Stromal cell of bone marrow (primary cell): ENCODE results near the gene HDAC10.

Experiments
- DNase-seq: peaks from one replicate; pipeline ENCODE4 v3.0.0-alpha.2; 2012; ENCODE audit warnings: low read depth

HDAC10 gene

DNA sequence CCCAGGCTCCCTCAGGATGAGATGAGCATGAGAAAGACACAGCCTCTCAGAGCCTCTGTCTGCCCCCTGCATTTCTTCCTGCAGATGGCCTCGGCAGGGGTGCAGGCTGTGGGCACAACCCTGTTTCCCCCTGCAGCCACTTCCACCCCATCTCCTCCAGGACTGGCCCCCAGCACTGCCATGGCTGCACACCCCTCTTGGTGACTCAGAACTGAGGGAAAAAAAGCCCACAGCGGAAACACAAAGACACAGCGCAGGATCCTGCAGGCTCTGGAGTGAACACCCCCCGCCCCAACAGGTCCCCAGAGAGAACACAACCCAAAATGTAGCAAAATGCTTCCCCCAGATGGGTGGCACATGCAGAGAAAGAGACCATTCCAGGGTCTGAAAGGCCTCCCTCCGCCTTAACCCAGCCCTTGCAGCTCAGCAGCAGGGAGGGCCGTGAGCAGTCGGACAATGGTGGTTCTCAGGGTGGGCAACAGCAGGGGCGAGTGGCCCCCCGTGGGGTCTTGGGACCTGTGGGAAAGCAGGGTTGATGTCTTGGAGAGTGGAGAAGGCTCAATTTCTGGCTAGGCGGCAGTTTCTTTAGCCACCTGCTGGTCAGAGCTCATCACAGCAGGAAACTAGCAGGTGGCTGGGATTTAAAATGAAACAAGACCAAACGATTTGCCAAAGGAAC lies 14.2 kb downstream of the HDAC10 start:
- no peak for DNase-seq

- no peak for DNase-seq
Observed at GRCh38 chr22:50233223-50233622, 17.8 kb downstream of the HDAC10 start.

- DNase-seq: no peak
Observed at GRCh38 chr22:50232481-50233151, 18.4 kb downstream of the HDAC10 start.

- no peak for DNase-seq
Observed at GRCh38 chr22:50229370-50229769, 21.7 kb downstream of the HDAC10 start.

DNA sequence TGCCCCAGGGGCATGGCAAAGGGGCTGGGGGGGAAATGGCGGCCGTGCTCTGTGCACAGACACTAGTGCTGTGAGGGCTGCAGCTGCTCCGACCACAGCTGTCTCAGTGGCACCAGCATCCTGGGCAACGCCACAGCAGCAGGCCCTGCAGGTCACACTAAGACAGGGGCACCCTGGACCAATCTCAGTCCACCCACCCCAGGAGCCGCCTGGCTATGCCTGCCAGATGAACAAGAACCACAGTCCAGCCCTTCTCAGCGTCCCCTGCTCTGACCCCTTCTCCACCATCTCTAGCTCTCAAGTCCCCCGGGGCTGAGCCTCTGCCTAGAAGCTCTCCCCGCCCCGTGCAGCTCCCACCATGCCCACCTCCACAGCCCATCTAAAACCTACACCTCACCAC lies 22.7 kb downstream of the HDAC10 start:
- DNase-seq: no peak

- DNase-seq: no peak
Observed at GRCh38 chr22:50227579-50228215, 23.4 kb downstream of the HDAC10 start.

- no peak for DNase-seq
Observed at GRCh38 chr22:50226875-50227165, 24.2 kb downstream of the HDAC10 start.

- DNase-seq: no peak
Observed at GRCh38 chr22:50226063-50226874, 24.8 kb downstream of the HDAC10 start.

DNA sequence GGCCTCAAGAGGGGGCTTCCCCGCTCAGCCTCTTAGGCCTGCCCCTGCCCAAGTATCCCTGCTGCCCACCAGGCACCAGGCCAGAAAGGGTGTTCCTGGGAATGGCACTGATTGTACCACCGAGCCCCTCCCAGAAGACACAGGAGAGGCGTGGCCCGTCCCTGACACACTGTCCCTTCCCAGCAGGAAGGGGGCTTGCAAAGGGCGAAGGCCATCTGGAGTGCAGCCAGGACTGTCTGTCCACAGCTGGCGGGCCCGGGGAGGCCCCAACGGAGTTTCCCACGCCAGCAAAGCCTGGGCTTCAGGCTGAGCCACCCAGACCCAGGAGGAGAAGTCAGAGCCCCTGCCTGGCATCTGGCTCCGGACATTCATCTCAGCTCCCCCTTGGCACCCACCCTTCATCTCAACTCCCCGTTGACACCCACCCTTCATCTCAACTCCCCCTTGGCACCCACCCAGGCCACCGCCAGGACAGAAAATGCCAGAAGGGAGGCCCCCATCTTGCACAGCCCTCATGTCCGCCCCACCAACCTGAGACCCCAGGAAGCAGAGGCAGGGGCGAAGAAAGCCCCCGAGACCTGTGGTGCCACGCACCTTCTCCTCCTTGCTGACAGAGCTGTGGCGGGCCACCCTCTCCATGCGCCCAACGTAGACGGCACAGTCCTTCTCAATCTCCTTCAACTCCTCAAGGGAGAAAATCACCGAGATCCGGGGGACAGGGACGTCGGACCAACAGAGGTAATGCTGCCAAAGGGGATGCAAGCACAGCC lies 25.7 kb downstream of the HDAC10 start:
- DNase-seq: no peak

- no peak for DNase-seq
Observed at GRCh38 chr22:50224071-50224470, 27.0 kb downstream of the HDAC10 start.

DNA sequence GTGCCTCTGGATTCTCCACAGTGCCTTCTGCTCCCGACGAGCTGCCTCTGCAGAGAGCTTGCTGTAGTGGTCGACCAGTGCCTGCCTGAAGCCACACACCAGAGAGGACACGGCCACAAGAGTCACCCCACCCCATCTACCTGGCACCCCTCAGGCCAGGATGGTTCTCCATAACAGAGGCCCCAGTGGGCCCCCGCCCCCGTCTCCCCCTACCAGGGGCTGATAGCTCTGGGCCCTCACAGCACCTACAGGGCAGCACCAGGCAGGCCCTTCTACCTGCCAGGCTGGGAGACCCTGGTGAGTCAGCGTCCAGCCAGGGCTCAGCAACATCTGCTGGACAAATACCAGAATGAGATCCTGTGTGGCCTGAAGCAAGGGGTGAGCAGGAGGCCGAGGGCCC lies 28.6 kb downstream of the HDAC10 start:
- DNase-seq: no peak

DNA sequence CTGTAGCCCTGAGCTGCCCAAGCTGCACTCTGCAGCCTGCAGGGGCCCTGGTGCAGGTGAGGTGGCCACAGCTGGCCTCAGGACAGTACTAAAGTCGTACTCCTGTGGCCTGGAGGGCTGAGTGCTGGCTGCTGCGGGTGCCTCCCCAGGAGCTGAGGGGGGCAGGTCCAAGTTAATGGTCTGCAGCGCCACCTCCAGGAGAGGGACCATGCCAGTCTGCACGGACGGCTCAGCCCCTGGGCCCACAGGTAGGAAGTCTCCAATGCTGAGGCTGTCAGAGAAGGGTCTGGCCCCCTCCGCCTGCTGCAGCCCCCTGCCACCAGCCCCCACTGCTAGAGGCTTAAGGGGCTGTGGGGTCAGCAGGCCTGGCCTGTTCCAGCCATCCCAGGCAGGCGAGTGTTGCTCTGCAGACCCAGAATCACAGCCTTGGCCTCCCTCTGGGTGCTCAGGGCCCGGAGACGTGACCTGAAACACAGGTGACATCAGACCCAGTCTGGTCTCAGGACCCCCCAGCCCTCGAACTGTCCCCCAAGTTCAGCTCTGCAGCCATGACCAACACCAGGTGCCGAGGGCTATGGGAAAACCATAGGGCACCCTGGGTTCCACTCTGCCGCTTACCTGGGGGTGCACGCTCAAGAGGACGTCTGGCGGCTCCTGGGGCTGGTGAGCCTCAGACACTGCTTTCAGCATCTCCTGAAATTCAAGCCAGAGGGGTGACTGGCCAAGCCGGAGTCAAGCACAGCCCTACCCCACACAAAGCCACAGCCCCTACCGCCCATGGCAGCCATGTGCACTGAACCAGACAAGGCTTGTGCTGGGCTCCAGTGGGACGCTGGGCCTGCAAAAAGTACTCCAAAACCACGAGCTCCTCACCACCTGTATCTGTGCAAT lies 29.4 kb downstream of the HDAC10 start:
- DNase-seq: no peak

- DNase-seq: no peak
Observed at GRCh38 chr22:50220603-50221409, 30.3 kb downstream of the HDAC10 start.

DNA sequence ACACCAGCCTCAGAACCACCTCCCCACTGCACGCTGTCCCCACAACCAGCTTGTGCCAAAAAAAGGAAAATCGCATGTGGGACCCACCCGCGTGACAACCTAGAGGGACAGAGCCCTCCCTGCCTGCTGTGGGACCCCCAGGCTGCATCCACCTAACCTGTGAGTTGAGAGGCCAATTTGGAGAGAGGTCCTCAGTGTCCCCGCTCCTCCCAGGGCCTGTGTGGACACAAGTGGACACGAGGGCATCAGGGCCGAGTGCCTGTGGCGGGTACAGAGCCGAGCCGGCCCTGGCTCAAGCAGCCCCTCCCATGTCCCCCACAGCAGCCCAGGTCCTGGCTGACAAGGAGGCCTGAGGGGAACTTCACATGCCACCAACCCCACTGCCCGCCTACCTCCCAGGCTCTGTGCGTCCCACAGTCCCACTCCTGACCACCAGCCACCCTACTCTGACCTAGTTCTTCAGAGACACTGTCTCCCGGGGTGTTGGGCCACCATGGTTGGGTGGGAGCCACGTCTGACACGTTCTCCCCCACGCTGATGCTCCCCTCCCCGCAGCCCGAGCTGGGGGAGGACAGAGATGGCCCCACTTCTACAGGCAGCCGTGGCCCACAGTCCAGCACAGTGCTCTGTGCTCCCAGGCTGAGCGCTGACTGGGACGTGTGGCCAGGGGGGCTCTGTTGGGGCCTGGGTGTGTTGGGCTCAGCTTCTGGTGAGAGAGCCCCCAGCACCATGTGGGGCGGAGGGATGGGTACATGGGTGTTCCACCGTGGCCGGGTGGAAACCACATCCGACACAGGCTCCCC lies 31.1 kb downstream of the HDAC10 start:
- DNase-seq: no peak

- peak; percentile 20 for DNase-seq
Observed at GRCh38 chr22:50218996-50219727, 31.9 kb downstream of the HDAC10 start.

- DNase-seq: no peak
Observed at GRCh38 chr22:50218153-50218995, 32.7 kb downstream of the HDAC10 start.

DNA sequence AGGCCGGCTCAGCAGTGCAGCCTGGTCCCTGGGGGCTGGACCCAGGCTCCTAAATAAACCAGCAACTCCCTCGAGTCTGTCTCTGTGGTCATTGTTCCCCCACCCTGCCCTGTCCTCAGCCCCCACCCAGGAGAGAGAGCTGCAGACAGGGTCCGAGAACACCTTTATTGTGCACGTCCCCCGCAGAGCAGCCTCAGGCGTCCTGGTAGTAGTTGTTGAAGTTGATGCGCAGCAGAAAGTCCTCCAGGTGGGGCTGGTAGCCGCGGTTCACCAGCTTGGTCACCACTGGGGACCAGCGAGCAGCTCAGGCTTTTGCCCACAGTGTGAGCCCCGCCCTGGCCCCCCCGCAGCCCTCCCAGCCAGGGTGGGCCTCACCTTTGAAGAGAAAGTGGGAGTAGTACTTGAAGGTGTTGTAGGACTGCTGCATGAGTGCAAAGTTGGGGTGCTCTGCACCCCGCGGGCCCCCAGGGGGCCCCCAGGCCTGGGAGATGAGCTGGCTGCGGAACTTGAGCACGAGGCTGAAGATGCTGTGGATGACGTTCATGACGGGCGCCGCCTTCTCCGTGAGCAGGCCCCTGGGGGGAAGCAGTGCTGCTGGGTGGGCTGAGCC lies 33.4 kb downstream of the HDAC10 start:
- no peak for DNase-seq
